Mammary epithelial cell (primary cell): ENCODE results near the gene HAUS8.

Experiments
- CTCF ChIP-seq, 2 donors: IDR thresholded peaks in 1 of 2; conservative IDR thresholded peaks in 1 of 2; 2 replicates each; pipeline ENCODE4 v1.5.1; 2011 to 2012; ENCODE audit warnings: inconsistent platforms in 2 of 2, low read length in 2 of 2, mild to moderate bottlenecking in 2 of 2, control low read depth in 1 of 2, low read depth in 1 of 2; ENCODE audit not compliant: insufficient read depth in 1 of 2; ENCODE audit errors: extremely low read depth in 1 of 2
- EZH2 ChIP-seq: IDR thresholded peaks from 2 replicates; pipeline ENCODE4 v1.6.1; 2012; ENCODE audit warnings: low read length, inconsistent platforms, borderline replicate concordance

DNA sequence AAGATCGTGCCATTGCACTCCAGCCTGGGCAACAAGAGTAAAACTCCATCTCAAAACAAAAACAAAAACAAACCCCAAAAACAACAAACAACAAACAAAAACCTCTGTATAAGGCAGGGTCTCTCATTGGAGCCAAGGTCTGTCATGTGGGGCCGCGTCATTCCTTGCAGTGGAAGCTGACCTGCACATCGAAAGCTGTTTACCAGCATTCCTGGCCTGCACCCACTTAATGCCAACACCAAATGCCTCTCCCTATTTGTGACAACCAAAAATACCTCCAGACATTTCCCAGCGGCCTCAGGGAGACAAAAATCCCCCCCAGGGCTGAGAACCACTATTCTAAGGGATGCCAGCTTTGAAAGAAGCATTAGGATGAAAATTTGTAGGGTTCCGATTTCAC, 49.9 kb downstream of the HAUS8 start:
- TF ChIP-seq EZH2 (no peak), CTCF (conservative IDR thresholded peaks at IDR 0.05 in 1 of 2, IDR thresholded peaks at IDR 0.05 in 1 of 2; ENCODE audit: extremely low read depth in 1 of 2, insufficient read depth in 1 of 2, low read depth in 1 of 2, low read length in 2 of 2) (no peak)
